Measurements from ENCODE around the gene MYOCOS. TPM values are rescaled to one million over a fixed set of nuclear protein-coding genes. Genes with fewer than 3 reads are reported as not detected.

The MYOCOS gene
- total RNA-seq, 1 experiment from 2014 or later = not detected

GRCh38 chr1:171588230-171588629 is 33.8 kb upstream of the MYOCOS start:
- H3K27me3 ChIP-seq (ENCODE audit: insufficient read depth, low read length) = no peaks in the 10 kb centered on the region
- RAD21 ChIA-PET (ENCODE audit: low non-redundant PET in 1 of 2, low total read pairs in 2 of 2, uncharacterized antibody in 2 of 2, unreplicated experiment in 2 of 2) = no interaction called here
- no peak overlapping the region for H3K4me3 ChIP-seq (replicated peaks in 1 of 2; ENCODE audit: low read depth in 1 of 2, low read length in 2 of 2)
- DNase-seq (ENCODE audit: low read depth, low spot score) (no peak), ATAC-seq (no peak)
- H4K20me1 ChIP-seq (ENCODE audit: insufficient read depth) = no peaks in the 10 kb centered on the region; the same call in 1 of the 2 replicates
- H2AFZ ChIP-seq (ENCODE audit: low read depth, low read length, poor library complexity, severe bottlenecking) = no peak overlapping the region
- CTCF ChIA-PET = no interaction called here
- no peak overlapping the region for H3K4me2 ChIP-seq (ENCODE audit: low read length)
- POLR2A ChIA-PET = no interaction called here
- no peaks in the 10 kb centered on the region for H3K9me2 ChIP-seq (ENCODE audit: insufficient read depth)
- no peaks in the 10 kb centered on the region; the same call in 1 of the 2 replicates for H3K79me2 ChIP-seq (ENCODE audit: insufficient read depth, low read length)
- peaks cover 46 to 71% of the 10 kb centered on the region in 2 experiments for H3K36me3 ChIP-seq (ENCODE audit: control insufficient read depth in 1 of 2, insufficient read depth in 2 of 2, low read length in 2 of 2)
- H3K4me1 ChIP-seq (ENCODE audit: control insufficient read depth in 1 of 2, insufficient read depth in 2 of 2, low read length in 2 of 2) = no peaks in the 10 kb centered on the region
- no peak overlapping the region for H3K27ac ChIP-seq (ENCODE audit: low read depth, low read length)
- no peak overlapping the region for H3K9ac ChIP-seq (ENCODE audit: low read length)
- no peaks in the 10 kb centered on the region for H3K9me3 ChIP-seq (ENCODE audit: control insufficient read depth in 1 of 2, insufficient read depth in 1 of 2, low read depth in 1 of 2, low read length in 2 of 2)
- TF ChIP-seq ZNF274 (IDR thresholded peaks at IDR 0.05; ENCODE audit: low read depth, low read length) (no peak), TCF7L2 (IDR thresholded peaks at IDR 0.05; ENCODE audit: borderline replicate concordance, extremely low read depth, insufficient read depth, insufficient read length) (no peak), MAX (IDR thresholded peaks at IDR 0.05) (no peak), CEBPB (IDR thresholded peaks at IDR 0.05; ENCODE audit: low read depth) (no peak), ZBTB33 (IDR thresholded peaks at IDR 0.05; ENCODE audit: extremely low read depth, insufficient replicate concordance, low read length) (no peak), CTCF (IDR thresholded peaks at IDR 0.05 in 2 of 3, conservative IDR thresholded peaks at IDR 0.05 in 1 of 3; ENCODE audit: borderline replicate concordance in 1 of 3, insufficient read depth in 1 of 3, low read depth in 2 of 3, low read length in 2 of 3) (no peak), SP1 (IDR thresholded peaks at IDR 0.05; ENCODE audit: low read depth) (no peak), JUND (IDR thresholded peaks at IDR 0.05) (no peak), SRF (IDR thresholded peaks at IDR 0.05; ENCODE audit: low read depth) (no peak), FOSL1 (IDR thresholded peaks at IDR 0.05; ENCODE audit: low read depth) (no peak), ELF1 (IDR thresholded peaks at IDR 0.05; ENCODE audit: borderline replicate concordance, low read depth) (no peak), EZH2 (IDR thresholded peaks at IDR 0.05) (no peak), POLR2AphosphoS5 (IDR thresholded peaks at IDR 0.05; ENCODE audit: low read depth, low read length) (no peak), RAD21 (IDR thresholded peaks at IDR 0.05; ENCODE audit: low read depth) (no peak), REST (IDR thresholded peaks at IDR 0.05; ENCODE audit: low read depth) (no peak), EZH2phosphoT487 (IDR thresholded peaks at IDR 0.05; ENCODE audit: borderline replicate concordance) (no peak)
- intact Hi-C loops (cut with micrococcal nuclease) = loop anchor here (10.0 kb wide), 1 partner anchor 53 kb away; no protein-coding TSS in a partner anchor
- no TSS peak for BruUV-seq (replicated peaks)
